ENCODE data around the gene GAPT.

GRCh38 chr5:58444805-58445204 lies 46.4 kb upstream of the GAPT start:
- TF ChIP-seq, protein P1, sequence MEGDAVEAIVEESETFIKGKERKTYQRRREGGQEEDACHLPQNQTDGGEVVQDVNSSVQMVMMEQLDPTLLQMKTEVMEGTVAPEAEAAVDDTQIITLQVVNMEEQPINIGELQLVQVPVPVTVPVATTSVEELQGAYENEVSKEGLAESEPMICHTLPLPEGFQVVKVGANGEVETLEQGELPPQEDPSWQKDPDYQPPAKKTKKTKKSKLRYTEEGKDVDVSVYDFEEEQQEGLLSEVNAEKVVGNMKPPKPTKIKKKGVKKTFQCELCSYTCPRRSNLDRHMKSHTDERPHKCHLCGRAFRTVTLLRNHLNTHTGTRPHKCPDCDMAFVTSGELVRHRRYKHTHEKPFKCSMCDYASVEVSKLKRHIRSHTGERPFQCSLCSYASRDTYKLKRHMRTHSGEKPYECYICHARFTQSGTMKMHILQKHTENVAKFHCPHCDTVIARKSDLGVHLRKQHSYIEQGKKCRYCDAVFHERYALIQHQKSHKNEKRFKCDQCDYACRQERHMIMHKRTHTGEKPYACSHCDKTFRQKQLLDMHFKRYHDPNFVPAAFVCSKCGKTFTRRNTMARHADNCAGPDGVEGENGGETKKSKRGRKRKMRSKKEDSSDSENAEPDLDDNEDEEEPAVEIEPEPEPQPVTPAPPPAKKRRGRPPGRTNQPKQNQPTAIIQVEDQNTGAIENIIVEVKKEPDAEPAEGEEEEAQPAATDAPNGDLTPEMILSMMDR (IDR thresholded peaks at IDR 0.05): no peak
- TF ChIP-seq POLR2A (IDR thresholded peaks at IDR 0.05): no peak

Data from esophagus squamous epithelium (tissue), 4 donors.